Measurements from ENCODE around the gene PCBD1. TPM values are rescaled to one million over a fixed set of nuclear protein-coding genes. Genes with fewer than 3 reads are reported as not detected.

Gene PCBD1
- polyA plus RNA-seq, 12 donors = 61.0 to 80.0 (median 75.8) TPM; not detected in 1

DNA sequence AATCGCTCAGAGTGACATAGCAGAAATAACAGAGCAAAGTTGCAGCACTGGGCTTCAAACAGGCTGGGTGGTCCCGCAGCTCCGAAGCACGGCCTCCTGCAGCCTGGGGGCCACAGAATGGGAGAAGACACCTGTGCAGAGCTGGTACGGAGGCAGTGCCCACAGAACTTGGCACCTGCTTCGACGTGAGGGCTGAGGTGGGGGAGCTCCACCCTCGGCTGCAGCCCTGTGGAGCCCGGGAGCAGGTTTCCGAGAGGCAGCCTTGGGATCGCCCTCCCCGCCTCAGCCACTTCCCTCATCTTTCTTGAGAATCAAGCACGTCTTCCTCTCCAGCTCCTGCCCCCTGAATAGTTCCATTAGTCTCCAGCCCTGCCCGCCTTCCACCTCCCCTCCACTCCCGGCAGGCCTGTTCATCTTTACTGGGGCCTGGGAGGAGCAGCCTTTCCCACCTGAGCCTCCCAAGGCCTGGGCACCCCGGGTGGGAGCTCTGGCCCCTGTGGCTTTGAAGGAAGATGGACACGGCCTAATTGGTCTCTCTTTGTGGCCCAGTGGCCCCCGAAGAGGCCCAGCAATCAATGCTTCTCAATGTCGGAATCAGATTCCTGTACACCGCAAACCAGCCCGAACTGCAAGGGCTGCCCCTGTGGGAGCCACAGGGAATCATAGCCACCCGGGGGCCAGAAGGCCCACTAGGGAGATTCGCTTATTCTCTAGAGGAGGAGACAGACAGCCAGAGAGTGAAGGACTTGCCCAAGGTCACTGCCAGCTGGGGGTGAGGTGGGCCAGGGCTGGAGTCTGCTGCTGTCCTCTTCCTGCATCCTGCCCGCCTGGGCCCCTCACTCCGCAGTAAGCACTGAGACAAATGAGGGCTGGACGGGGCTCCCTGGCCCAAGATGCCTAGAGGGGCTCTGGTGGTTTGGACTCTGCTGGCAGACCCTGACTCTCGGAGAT, 17.0 kb upstream of the PCBD1 start:
- DNase-seq = no peak

DNA sequence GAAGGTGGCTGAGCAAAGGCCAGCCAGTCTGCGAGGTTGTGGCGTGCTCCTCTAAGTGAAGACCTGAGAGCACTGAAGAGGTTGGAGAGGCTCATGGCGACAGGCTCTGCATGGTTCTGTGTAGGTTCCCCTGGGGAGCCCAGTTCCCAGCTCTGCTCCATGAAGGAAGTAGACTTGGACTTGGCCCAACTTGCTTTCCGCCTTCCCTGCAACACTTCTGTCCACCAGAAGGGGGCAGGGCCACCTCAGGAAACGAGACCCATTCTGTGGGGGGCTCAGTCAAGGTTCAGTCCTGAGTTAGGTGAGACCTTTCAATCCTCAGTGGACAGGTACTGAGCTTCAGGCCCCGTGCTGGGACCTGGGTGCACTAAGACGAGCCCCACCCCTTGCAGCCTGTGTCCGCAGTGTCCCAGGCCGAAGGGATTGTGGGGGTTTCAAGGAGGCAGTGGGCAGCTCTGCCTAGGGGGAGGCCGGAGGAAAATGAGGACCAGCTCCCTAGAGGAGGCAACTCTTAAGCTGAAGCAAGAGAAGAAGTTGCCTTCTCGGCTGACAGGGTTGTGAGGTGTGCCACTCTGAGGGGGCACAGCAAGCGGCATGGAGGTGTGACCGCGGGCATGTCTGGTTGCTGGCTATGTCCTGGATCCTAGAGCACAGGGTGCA, 15.0 kb upstream of the PCBD1 start:
- DNase-seq = peak; percentile 76

DNA sequence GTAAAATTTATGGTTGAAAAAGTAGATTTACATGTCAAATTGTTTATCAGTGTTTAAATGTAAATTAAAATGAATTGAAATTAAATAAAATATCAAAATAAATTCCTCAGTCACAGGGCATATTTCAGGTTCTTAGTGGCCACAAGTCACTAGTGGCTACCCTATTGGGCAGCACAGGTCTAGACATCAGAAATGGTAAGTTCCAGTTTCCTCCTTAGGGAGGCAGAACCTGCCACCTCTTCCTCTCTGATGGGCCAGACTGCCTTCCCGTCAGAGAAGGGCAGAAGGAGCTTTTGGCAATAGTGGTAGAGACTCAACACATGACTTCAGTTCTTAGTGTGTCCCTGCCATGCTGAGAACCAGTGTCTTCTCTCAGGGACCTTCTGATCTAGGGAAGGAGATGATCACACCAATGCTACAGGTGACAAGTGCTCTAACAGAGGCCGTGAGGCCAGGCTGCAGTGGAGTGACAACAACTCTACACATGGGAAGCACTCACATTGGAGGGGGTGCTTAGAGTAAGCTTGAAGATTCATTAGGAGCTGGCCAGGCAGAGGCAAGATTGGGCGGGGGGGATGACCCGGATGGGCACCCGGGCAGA, 14.4 kb upstream of the PCBD1 start:
- no peak for DNase-seq

DNA sequence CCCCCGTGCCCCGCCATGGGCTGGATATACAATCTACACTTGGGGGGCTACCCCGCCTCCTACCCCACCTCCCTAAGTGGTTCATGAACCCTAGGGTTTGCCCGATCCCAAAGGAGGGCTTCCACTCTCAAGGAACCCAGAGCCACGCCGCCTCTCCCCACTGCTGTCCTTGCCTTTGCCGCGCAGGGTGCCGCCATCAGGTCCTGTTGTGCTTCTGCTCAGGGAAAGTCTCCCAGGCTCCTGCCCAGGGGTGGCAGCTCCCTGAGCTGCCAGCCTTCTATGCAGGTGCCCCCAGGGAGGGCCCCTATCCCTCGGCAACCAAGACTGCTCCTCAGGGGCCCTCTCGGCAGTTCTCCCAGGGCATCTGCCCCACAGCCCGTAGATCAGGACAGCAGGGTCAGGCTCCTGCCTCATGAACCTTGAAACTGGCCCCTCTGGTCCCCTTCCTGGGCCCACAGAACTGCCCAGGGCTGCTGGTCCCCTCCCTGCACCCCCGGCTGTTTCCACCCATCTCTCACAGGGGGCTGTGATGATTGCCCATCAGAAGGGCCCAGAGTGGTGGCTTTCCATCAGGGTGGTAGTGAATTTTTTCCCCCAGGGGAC, 13.0 kb upstream of the PCBD1 start:
- DNase-seq = no peak

DNA sequence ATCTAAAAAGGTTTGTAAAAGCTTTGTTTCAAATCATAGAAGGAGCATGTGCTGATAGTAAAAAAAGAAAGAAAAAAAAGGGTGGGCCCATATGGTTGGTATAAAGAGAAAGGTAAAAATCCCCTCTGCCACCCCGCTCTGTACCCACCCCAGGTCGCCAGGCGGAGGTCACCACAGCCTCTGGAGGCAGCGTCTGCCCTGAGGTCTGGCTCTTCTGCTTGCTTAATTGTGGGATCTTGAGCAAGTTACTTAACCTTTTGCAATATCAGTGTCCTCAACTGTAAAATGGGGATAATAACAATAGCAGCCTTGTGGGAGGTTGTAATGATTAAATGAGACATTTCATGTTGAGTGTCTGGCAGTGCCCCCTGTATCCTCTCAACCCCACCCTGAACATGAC, 10.7 kb upstream of the PCBD1 start:
- DNase-seq = no peak

DNA sequence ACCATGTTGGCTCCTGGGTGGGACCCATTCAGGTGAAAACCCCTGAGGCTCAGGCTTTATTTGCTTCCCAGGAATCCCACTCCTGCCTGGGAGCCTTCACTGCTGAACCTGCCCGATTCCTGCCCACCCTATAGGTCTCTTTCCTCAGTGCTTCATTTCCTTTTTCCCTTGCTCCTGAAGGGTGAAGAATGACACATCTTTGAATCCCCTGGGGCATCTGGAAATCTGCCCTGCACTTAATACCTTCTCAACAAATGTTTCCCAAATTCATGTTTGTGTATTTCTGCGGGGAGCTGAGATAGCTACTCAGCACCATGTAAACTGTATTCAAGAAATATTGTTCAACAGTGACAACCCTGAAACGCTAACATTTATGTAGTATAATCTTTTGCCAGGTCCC, 10.3 kb upstream of the PCBD1 start:
- DNase-seq = no peak

DNA sequence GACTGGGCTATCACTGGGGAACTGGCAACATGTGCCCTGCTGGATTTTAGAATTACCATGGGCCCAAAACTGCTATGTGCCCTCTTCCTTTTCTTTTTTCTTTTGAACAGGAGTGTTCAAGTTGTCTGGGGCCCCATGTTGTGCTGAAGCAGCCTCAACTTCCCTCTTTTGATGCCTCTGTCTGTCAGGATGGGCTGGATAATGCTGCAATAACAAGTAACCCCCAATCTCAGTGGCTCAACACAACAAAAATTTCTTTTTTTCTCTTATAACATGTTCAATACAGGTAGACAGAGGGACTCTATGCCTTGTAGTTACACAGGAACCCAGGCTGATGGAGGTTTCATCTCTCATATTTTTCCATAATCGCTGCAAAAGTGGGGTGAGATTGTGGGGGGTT, 8.2 kb upstream of the PCBD1 start:
- DNase-seq = no peak

DNA sequence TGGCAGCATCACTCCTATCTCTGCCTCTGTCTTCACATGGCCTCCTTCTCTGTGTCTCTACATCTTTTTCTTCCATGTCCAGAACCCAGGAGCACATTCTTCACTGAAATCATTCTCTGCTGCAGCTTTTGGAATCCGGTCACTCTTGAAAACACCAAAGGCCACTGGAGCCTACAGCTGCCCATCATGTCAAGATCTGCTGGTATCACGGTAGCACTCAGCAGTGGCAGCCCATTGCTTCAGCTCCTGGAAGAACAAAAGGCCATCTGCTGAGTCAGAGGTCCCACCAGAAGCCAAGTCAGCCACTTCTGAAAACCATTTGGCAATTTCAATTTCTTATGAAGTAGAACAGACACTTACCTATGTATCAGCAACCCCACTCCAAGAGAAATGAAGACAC, 6.1 kb upstream of the PCBD1 start:
- DNase-seq = no peak

DNA sequence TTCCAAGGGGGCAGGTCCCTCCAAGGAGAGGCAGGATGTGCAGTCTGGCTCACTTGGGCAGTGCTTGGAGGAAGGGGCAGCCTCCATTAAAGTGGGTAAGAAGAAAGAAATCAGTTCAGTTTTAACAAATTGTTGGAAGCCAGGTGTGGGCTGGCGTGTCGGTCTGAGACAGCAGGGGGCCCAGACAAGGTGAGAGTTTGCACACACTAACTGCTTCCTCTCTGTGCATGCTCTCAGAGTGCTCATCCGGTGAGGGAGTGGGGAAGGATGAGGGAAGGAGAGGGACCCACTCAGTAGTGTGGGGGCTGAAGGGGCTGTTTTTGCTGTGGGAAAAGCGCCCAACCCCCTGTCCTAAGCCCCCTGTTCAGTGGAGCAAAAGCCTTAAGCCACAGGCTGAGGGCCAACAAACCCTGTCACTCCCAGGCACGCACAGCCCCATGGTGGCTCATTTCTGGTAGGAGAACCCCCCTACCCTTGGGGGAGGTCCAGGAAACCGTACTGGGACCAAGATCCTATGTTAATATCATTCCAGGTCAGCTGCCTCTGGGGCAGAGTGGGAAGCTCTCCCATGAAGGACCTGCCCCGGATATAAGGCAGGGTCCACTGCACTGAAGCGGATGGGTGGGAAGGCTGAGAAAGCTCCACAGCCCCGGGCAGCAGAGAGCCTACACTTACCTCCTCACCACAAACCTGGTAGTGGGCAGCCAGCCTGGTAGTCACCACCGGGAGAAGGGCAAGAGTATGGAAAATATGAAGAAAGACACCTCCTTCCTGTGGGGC, 5.1 kb upstream of the PCBD1 start:
- no peak for DNase-seq

DNA sequence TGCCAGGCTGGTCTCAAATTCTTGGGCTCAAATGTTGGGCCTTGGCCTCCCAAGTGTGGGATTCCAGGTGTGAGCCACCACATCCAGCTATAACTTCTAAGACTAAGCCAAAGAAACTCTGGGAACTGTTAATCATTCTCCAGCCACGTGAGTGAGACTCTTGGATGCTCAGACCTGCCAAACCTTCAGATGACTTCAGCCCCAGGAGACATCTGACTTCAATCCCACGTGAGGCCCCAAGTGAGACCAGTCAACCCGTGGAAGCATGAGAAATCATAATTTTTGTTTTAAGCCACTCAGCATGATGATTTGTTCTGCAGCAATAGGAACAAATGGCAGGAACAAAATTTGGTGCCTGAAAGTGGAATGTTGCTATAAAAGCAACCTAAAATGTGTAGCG, 4.3 kb upstream of the PCBD1 start:
- DNase-seq = no peak

DNA sequence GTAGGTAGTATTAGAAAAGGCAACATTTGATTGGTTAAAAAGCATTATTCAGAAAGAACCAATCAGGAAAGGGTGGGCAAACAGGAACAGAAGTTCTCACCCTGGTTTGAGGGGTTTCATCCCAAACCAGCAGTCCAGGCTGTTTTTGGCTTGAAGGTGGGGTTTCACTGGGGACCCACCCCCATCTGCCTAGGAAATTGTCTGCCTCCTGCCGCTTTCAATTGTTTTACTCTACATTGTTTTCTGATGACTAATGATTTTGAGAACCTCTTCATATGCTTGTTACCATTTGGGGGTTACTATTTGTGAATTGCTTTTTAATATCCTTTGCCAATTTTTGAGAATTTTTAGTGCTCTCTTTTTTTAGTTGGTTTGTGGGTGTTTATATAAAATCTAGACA, 3.3 kb upstream of the PCBD1 start:
- no peak for DNase-seq

DNA sequence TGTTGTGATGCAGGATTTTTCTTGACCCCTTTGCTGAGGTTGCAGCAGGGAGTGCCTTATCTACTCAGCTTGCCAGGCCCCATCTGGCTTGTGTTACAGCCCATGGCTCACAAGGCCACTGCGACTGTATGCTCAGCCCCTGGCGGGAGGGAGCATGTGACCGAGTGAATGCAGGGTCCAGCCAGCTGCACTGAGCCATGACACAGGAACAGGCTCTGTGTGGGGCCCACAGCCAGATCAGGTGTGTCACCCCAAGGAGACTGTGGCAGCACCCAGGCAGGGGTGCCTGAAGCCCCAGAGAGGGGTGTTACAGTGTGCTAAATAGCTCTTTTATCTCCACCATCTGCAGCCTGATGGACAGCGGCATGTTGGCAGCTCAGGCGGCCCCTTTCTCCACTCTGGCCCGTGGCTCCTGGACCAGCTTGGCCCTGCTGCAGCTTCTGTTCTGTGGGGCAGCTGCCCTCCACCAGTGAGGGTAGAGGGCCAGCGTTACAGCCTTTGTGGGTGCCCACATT, 2.6 kb upstream of the PCBD1 start:
- no peak for DNase-seq

DNA sequence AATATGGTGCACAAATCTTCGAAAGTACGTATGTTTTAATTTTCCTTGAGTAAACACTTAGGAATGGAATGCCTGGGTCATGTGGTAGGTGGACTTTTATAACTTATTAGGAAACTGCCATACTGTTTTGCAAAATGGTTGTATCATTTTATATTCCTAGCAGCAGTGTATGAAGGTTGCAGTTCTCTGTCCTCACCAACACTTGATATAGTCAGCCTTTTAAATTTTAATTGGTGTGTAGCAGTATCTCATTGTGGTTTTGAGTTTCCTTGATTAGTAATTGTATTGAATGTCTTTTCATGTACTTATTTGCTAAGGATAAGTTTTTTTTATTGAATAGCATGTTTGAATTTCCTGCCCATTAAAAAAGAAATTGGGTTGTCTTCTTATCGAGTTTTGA, 926 bp upstream of the PCBD1 start:
- DNase-seq = no peak

DNA sequence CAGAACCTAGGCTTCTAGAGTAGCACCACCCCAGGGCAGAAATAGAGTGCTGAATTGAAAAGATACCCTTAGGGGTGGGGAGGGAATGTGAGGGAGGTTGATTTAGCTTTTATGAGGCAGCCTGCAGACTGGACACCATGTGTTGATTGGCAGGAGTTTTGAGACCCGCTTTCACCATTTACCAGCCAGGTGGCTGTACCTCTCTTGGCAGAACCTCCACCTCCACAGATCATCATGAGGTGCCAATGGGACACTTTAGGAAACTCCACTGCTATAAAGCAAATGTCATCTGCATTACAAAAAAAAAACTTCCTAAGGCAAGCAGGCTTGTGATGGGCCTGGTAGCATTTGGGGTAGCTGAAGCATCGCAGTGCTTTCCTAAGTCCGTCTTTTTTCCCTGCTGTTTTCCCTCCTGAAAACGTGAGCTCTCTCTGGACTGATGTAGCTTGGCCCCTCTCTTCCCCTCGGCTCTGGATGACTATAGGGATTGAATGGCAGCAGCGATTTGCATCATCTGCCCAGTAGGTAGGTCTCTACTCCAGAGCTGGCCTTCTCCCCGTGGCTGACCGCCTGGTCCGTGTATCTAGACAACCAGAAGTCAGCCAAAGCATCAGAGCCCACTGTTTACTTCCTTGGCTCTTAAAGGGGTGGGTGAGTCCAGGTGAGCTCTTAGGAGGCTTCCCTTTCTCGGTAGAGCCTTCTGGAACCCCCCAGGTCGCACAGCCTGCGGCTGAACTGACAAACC, 1.3 kb downstream of the PCBD1 start:
- no peak for DNase-seq

DNA sequence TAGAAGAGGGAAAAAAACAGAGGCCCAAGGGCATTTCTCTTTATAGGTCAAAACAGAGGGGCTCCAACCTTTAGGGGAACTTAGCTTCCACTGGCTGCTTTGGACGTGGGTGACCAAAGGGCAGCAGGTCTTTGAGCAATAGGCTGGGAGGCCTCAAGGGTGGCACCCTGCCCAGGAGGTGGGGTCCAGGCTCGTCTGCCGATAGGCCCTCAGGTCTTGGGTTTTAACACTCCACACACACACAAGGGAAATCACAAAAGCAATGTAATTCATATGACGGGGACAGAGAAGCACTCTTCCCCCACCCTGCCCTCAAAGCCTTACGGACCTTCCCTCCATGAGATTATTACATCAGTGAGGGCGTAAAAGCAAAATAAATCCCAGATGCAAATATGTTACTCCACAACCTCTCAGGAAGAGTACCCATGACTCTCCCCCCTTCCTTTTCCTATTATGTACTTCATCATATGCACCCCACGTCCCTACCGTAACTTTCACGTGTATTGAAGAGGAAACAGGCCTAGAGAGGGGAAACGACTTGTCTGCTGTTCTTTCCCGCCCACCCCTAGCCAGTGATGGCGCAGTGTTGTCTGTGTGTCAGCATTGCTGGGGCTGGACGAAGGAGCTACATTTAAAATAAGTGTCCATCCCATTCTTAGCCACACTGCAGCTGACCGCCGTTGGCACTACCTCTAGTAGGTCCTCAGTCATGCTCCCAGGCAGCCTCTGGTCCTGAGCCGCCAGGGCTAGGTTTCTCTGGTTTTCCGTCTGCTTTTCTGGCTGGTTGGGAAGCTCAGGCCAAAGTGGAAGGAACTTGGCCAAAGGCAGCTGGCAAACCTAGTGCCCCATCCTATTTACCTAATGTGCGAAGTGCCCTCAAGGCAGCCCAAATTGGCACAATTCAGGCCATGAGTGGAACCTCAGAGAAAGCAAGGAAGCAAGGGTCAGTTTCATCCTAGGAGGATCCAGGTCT, 2.1 kb downstream of the PCBD1 start:
- no peak for DNase-seq

DNA sequence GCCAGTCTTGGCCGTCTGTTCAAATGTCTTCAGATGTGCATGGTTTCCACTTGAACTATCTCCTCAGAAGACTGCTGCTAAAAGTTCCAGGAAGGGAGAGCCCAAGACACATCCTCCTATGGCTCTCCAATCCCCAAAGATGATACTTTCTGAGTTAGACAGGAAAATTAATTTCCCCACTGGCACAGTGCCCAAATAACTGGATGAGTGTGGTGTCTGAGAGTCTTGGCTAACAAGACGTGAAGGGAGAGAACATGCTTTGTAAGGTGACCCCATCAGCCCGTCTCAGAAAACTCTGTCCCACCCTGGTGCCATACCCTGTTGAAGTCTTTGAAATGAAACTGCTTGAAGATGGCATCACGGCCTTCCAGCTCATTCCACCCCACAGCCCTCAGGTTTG, 2.9 kb downstream of the PCBD1 start:
- DNase-seq = no peak

DNA sequence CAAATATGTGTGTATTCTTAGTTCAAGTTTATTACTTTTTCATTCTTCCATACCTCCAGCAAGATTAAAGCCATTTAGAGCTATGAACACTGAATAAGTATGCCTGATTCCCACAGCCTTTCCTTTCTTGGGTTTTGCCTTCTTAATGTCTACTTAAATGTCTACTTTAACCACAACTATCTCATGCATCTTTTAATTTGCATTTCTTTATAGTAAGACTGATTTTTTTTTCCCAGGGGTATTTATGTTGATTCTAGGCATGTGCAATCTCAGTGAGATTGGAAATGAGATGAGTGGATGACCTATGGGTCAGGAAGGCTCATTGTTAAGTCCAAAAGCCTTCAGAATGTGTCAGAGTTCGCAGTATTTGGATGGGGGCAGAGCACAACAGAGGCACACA, 3.6 kb downstream of the PCBD1 start:
- DNase-seq = no peak

DNA sequence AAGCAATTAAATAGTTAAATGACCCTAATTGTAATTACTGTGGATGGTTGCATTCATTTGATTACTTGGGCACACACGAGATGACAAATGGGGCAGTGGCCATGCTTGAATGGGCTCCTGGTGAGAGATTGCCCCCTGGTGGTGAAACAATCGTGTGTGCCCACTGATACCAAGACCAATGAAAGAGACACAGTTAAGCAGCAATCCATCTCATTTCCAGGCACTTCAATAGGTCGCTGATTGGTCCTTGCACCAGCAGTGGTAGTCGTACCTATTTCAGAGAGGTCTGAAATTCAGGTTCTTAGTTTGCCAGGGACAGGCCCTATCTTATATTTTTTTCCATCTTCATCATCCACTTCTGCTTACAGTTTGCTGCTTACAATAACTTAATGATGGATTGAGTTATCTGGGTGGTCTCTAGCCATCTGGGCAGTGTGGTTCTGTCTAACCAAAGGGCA, 8.3 kb downstream of the PCBD1 start:
- peak; percentile 74 for DNase-seq

DNA sequence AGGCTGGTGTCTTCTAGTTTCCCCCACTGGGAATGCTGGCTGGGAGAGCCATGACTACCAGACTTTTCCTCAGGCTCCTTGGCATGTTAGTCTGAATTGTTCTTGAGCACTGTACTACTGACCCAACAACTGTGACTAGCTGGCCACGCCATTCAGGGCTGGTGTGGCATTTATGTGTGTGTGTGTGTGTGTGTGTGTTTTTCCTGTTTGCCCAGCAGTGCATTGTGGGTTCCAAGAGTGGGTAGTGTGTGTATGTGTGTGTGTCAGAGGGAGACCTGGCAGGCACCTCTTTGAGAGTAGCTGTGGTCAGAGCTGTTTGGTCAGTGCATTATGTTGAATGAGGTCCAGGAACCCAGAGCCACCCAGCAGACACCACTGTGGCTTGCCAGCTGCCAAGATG, 9.2 kb downstream of the PCBD1 start:
- no peak for DNase-seq
